Stimulated activated CD8-positive, alpha-beta memory T cell treated with anti-CD3 and anti-CD28 coated beads, Interleukin-7, amount 100 ng/mL, for 1 hour (primary cell): ENCODE results near the gene MEDAG.
"Not testable (repeated sequence)": the region's sequence is repeated elsewhere in the genome, so short reads cannot be mapped to it uniquely, and the experiment has no call there.

Experiments
- DNase-seq, 2 donors: peaks; one replicate each; pipeline ENCODE4 v3.0.0-alpha.2; 2020; ENCODE audit warnings: low read depth in 2 of 2

The MEDAG gene

GRCh38 chr13:30907121-30907861, 1.2 kb downstream of the MEDAG start:
- DNase-seq = no peak

- DNase-seq = no peak
Measured at GRCh38 chr13:30908416-30908980, 2.4 kb downstream of the MEDAG start.

GRCh38 chr13:30910676-30911075, 4.6 kb downstream of the MEDAG start:
- no peak for DNase-seq

GRCh38 chr13:30915691-30916541, 9.8 kb downstream of the MEDAG start:
- DNase-seq = no peak

- no peak for DNase-seq
Measured at GRCh38 chr13:30916991-30917390, 10.9 kb downstream of the MEDAG start.

GRCh38 chr13:30918662-30919405, 12.8 kb downstream of the MEDAG start:
- no peak for DNase-seq

- no peak for DNase-seq
Measured at GRCh38 chr13:30920162-30920909, 14.3 kb downstream of the MEDAG start.

- DNase-seq = no peak
Measured at GRCh38 chr13:30923418-30923817, 17.3 kb downstream of the MEDAG start.

- no peak for DNase-seq
Measured at GRCh38 chr13:30924721-30925120, 18.6 kb downstream of the MEDAG start.

GRCh38 chr13:30925429-30925828, 19.4 kb downstream of the MEDAG start:
- no peak for DNase-seq

GRCh38 chr13:30926781-30927180, 20.7 kb downstream of the MEDAG start:
- no peak for DNase-seq

GRCh38 chr13:30927188-30927587, 21.1 kb downstream of the MEDAG start:
- not testable (repeated sequence) for DNase-seq

GRCh38 chr13:30927595-30927994, 21.5 kb downstream of the MEDAG start:
- DNase-seq = no peak

GRCh38 chr13:30928978-30929377, 22.9 kb downstream of the MEDAG start:
- no peak for DNase-seq

GRCh38 chr13:30932481-30933353, 26.6 kb downstream of the MEDAG start, which contains the start of gene TEX26:
TSS of gene TEX26 (plus strand) at chr13:30932656. CDS start at chr13:30932716, 60 bp downstream.
- DNase-seq = no peak

- DNase-seq = no peak
Measured at GRCh38 chr13:30933354-30933670, 27.2 kb downstream of the MEDAG start.

- no peak for DNase-seq
Measured at GRCh38 chr13:30934381-30934780, 28.3 kb downstream of the MEDAG start.

GRCh38 chr13:30934803-30935202, 28.7 kb downstream of the MEDAG start:
- no peak for DNase-seq

- no peak for DNase-seq
Measured at GRCh38 chr13:30936971-30937370, 30.9 kb downstream of the MEDAG start.

GRCh38 chr13:30943881-30944280, 37.8 kb downstream of the MEDAG start:
- no peak for DNase-seq
